Fibroblast of pulmonary artery (primary cell): ENCODE results near the gene KCNN3.

Experiments used
- DNase-seq: peaks from one replicate; pipeline ENCODE4 v3.0.0-alpha.2; 2010; ENCODE audit warnings: low read depth
- H3K4me3 ChIP-seq: replicated peaks from 2 replicates; pipeline ENCODE4 v1.5.1; 2011; ENCODE audit warnings: low read depth, mild to moderate bottlenecking, control low read depth, low read length, moderate library complexity
- TF ChIP-seq, protein P1 (sequence below): IDR thresholded peaks from 2 replicates; pipeline ENCODE4 v1.5.1; 2011; ENCODE audit warnings: mild to moderate bottlenecking, control low read depth, low read length, inconsistent platforms; ENCODE audit errors: missing control alignments

The KCNN3 gene

DNA sequence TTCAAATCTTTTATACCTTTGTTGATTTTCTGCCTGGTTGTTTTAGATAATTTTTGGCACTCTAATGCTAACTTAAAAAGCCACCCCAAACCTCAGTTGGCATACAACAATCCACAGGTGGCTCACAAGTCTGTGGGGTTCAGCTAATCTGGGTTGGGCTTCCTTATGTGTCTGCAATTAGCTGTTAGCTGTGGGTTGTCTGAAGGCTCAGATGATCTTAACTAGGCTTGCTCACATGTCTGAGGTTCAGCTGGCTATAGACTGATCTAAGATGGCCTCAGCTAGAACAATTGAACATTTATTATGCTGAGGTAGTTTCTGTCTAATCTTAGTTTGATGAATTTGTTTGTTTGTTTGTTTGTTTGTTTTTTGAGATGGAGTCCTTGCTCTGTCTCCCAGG, 217.2 kb downstream of the KCNN3 start:
- H3K4me3 ChIP-seq = no peak overlapping the region
- TF ChIP-seq, protein P1, sequence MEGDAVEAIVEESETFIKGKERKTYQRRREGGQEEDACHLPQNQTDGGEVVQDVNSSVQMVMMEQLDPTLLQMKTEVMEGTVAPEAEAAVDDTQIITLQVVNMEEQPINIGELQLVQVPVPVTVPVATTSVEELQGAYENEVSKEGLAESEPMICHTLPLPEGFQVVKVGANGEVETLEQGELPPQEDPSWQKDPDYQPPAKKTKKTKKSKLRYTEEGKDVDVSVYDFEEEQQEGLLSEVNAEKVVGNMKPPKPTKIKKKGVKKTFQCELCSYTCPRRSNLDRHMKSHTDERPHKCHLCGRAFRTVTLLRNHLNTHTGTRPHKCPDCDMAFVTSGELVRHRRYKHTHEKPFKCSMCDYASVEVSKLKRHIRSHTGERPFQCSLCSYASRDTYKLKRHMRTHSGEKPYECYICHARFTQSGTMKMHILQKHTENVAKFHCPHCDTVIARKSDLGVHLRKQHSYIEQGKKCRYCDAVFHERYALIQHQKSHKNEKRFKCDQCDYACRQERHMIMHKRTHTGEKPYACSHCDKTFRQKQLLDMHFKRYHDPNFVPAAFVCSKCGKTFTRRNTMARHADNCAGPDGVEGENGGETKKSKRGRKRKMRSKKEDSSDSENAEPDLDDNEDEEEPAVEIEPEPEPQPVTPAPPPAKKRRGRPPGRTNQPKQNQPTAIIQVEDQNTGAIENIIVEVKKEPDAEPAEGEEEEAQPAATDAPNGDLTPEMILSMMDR = no peak
- DNase-seq = no peak
